IMR-90 (cell line): ENCODE data around the gene ADGRL3. TPM values are rescaled to one million over a fixed set of nuclear protein-coding genes. Genes with fewer than 3 reads are reported as not detected.

Source experiments
- ATAC-seq: fragments of 200-7000 bp; cut with Tn5 transposase; 2 replicates; pipeline ENCODE4 v1.9.1; 2020; ENCODE audit warnings: low read depth, mild to moderate bottlenecking, moderate library complexity
- BruUV-seq: library from RNA; stranded (reverse); fragments of 400-500 nt; replicated peaks from 2 replicates; lab custom pipeline; 2021; lab: Mats Ljungman, UMichigan
- CTCF ChIA-PET: fragments of 300-600 bp; formaldehyde crosslinking; extraction: SDS; loops from one replicate; lab custom pipeline; 2021; ENCODE audit warnings: antibody characterized with exemption; lab: Yijun Ruan, JAX
- POLR2A ChIA-PET: fragments of 300-600 bp; sonication (Branson Sonifier 250); formaldehyde crosslinking; loops from one replicate; lab custom pipeline; 2022; ENCODE audit warnings: antibody characterized with exemption; ENCODE audit not compliant: unreplicated experiment; lab: Charles Lee
- DNase-seq: peaks from one replicate; pipeline ENCODE4 v3.0.0; 2013
- H2AFZ ChIP-seq: replicated peaks from 2 replicates; pipeline ENCODE3; 2013; ENCODE audit warnings: low read length, mild to moderate bottlenecking; ENCODE audit not compliant: poor library complexity
- H2AK5ac ChIP-seq: 2 replicates; pipeline ENCODE4 v1.6.1; 2013; ENCODE audit warnings: low read depth, low read length, inconsistent platforms
- H2AK9ac ChIP-seq: replicated peaks from 2 replicates; pipeline ENCODE3; 2013; ENCODE audit warnings: mild to moderate bottlenecking, low read depth, low read length, moderate library complexity; ENCODE audit not compliant: poor library complexity
- H2BK120ac ChIP-seq: 2 replicates; pipeline ENCODE4 v1.6.1; 2013; ENCODE audit warnings: low read depth, low read length, inconsistent platforms
- H2BK15ac ChIP-seq: 3 replicates; pipeline ENCODE4 v1.6.1; 2013; ENCODE audit warnings: low read depth, low read length, inconsistent platforms
- H2BK20ac ChIP-seq: 2 replicates; pipeline ENCODE4 v1.6.1; 2013; ENCODE audit warnings: low read depth, mild to moderate bottlenecking, inconsistent platforms, low read length, moderate library complexity
- H2BK5ac ChIP-seq: 2 replicates; pipeline ENCODE4 v1.6.1; 2013; ENCODE audit warnings: mild to moderate bottlenecking, low read depth, low read length, inconsistent platforms; ENCODE audit not compliant: poor library complexity, severe bottlenecking
- H3K14ac ChIP-seq: replicated peaks from 2 replicates; pipeline ENCODE4 v1.6.1; 2013; ENCODE audit warnings: low read depth, low read length, inconsistent platforms
- H3K18ac ChIP-seq: 2 replicates; pipeline ENCODE4 v1.6.1; 2013; ENCODE audit warnings: low read depth, low read length, control low read depth
- H3K23ac ChIP-seq: 2 replicates; pipeline ENCODE4 v1.6.1; 2013; ENCODE audit warnings: low read depth, low read length, inconsistent platforms
- H3K27ac ChIP-seq: 2 replicates; pipeline ENCODE4 v1.5.1; 2013; ENCODE audit warnings: mild to moderate bottlenecking, control low read depth, low read length; ENCODE audit not compliant: insufficient read depth
- H3K27me3 ChIP-seq: 2 replicates; pipeline ENCODE4 v1.6.1; 2013; ENCODE audit warnings: low read length; ENCODE audit not compliant: control insufficient read depth, insufficient read depth
- H3K36me3 ChIP-seq: 2 replicates; pipeline ENCODE4 v1.6.1; 2013; ENCODE audit warnings: low read length, mixed read lengths; ENCODE audit not compliant: control insufficient read depth, insufficient read depth
- H3K4ac ChIP-seq: 2 replicates; pipeline ENCODE4 v1.6.1; 2013; ENCODE audit warnings: low read depth, low read length, inconsistent platforms
- H3K4me1 ChIP-seq: 2 replicates; pipeline ENCODE4 v1.6.1; 2013; ENCODE audit warnings: low read length, mixed read lengths; ENCODE audit not compliant: control insufficient read depth, insufficient read depth
- H3K4me2 ChIP-seq: 2 replicates; pipeline ENCODE4 v1.6.1; 2013; ENCODE audit warnings: low read depth, mild to moderate bottlenecking, control low read depth, low read length, moderate library complexity
- H3K4me3 ChIP-seq: 2 replicates; pipeline ENCODE4 v1.5.1; 2013; ENCODE audit warnings: low read depth, mild to moderate bottlenecking, control low read depth, low read length, moderate library complexity; ENCODE audit not compliant: insufficient read depth
- H3K56ac ChIP-seq: 2 replicates; pipeline ENCODE4 v1.6.1; 2013; ENCODE audit warnings: low read length, inconsistent platforms; ENCODE audit not compliant: insufficient read depth; ENCODE audit errors: extremely low read depth
- H3K79me1 ChIP-seq, 2 experiments: 2 replicates each; pipeline ENCODE4 v1.6.1; 2013; ENCODE audit warnings: low read length in 2 of 2, inconsistent platforms in 1 of 2, low read depth in 1 of 2
- H3K9ac ChIP-seq: 2 replicates; pipeline ENCODE4 v1.6.1; 2013; ENCODE audit warnings: low read depth, low read length, control low read depth
- H3K9me1 ChIP-seq: 2 replicates; pipeline ENCODE4 v1.6.1; 2013; ENCODE audit warnings: low read length, inconsistent platforms; ENCODE audit not compliant: insufficient read depth
- H3K9me3 ChIP-seq: 2 replicates; pipeline ENCODE4 v1.6.1; 2013; ENCODE audit warnings: low read length; ENCODE audit not compliant: control insufficient read depth, insufficient read depth
- H4K20me1 ChIP-seq: 2 replicates; pipeline ENCODE4 v1.6.1; 2013; ENCODE audit warnings: low read length, inconsistent platforms; ENCODE audit not compliant: insufficient read depth
- H4K5ac ChIP-seq: 2 replicates; pipeline ENCODE4 v1.6.1; 2013; ENCODE audit warnings: mild to moderate bottlenecking, low read depth, low read length, control low read depth
- H4K8ac ChIP-seq, 2 experiments: 2 replicates each; pipeline ENCODE4 v1.6.1; 2013; ENCODE audit warnings: low read depth in 2 of 2, low read length in 2 of 2, control low read depth in 1 of 2, inconsistent platforms in 1 of 2
- H4K91ac ChIP-seq: 2 replicates; pipeline ENCODE4 v1.6.1; 2013; ENCODE audit warnings: low read depth, low read length, inconsistent platforms; ENCODE audit not compliant: insufficient read depth
- CEBPB ChIP-seq: IDR thresholded peaks from 2 replicates; pipeline ENCODE4 v1.6.1; 2012; ENCODE audit warnings: low read depth, low read length, improper control_type of control experiment
- CHD1 ChIP-seq: IDR thresholded peaks from 2 replicates; pipeline ENCODE4 v1.6.1; 2012; ENCODE audit warnings: low read depth, low read length, improper control_type of control experiment
- MAFK ChIP-seq: IDR thresholded peaks from 2 replicates; pipeline ENCODE4 v1.6.1; 2012; ENCODE audit warnings: low read depth, low read length, improper control_type of control experiment
- MAZ ChIP-seq: IDR thresholded peaks from 2 replicates; pipeline ENCODE4 v1.6.1; 2012; ENCODE audit warnings: low read depth, mild to moderate bottlenecking, low read length, improper control_type of control experiment, moderate library complexity, borderline replicate concordance
- MXI1 ChIP-seq: IDR thresholded peaks from 2 replicates; pipeline ENCODE4 v1.6.1; 2012; ENCODE audit warnings: low read depth, mild to moderate bottlenecking, low read length, moderate library complexity, borderline replicate concordance
- NFE2L2 ChIP-seq: fragments of 150-350 bp; IDR thresholded peaks from 2 replicates; pipeline ENCODE4 v1.6.1; 2016; ENCODE audit warnings: low read depth, mild to moderate bottlenecking, low read length
- POLR2A ChIP-seq: IDR thresholded peaks from 2 replicates; pipeline ENCODE4 v1.6.1; 2012; ENCODE audit warnings: mild to moderate bottlenecking, low read depth, low read length
- RCOR1 ChIP-seq: IDR thresholded peaks from 2 replicates; pipeline ENCODE4 v1.6.1; 2012; ENCODE audit warnings: mild to moderate bottlenecking, low read length, improper control_type of control experiment; ENCODE audit not compliant: insufficient replicate concordance
- RFX5 ChIP-seq: IDR thresholded peaks from 2 replicates; pipeline ENCODE4 v1.8.0; 2012; ENCODE audit warnings: low read depth, mild to moderate bottlenecking, low read length, moderate library complexity
- SMC3 ChIP-seq: fragments of 150-350 bp; IDR thresholded peaks from 2 replicates; pipeline ENCODE4 v1.6.1; 2016; ENCODE audit warnings: low read depth, mild to moderate bottlenecking, antibody characterized with exemption, low read length, moderate library complexity
- USF2 ChIP-seq: fragments of 150-350 bp; IDR thresholded peaks from 2 replicates; pipeline ENCODE4 v1.6.1; 2017; ENCODE audit warnings: mild to moderate bottlenecking, antibody characterized with exemption, low read length, low read depth
- WGBS, 2 experiments: methylation state at CpG; one replicate each; pipeline versions ENCODE4 v1.1.5 to v1.1.7; 2013; ENCODE audit warnings: missing lambda C conversion rate in 2 of 2; ENCODE audit not compliant: insufficient read length in 1 of 2; ENCODE audit errors: extremely low coverage in 2 of 2; 5-methylcytosine and 5-hydroxymethylcytosine counted together
- dilution Hi-C: fragments of 300-500 bp; cut with HindIII; formaldehyde crosslinking; loops from one replicate; pipeline ENCODE4 v1.14.3; 2018; ENCODE audit warnings: low sequenced_read_pairs; ENCODE audit not compliant: unreplicated experiment
- in situ Hi-C: fragments of 300-500 bp; cut with MboI; formaldehyde crosslinking; loops from 3 replicates; pipeline ENCODE4 v1.14.3; 2019; ENCODE audit warnings: low sequenced_read_pairs, inconsistent platforms, mixed read lengths
- intact Hi-C: fragments of 100-400 bp; cut with micrococcal nuclease; formaldehyde crosslinking; loops from 2 replicates; pipeline ENCODE4 v1.10.0; 2022
- polyA plus RNA-seq, 3 experiments: library from polyadenylated mRNA; depleted of rRNA; stranded (reverse); fragments of >200 nt; gene quantifications; 2 replicates each; pipeline ENCODE4 v1.2.3, GENCODE V29; 2012; ENCODE audit warnings: low replicate concordance in 1 of 3
- total RNA-seq: library from RNA; depleted of rRNA; stranded (reverse); fragments of >200 nt; gene quantifications from 2 replicates; pipeline ENCODE4 v1.2.3, GENCODE V29; 2012
- TF ChIP-seq, protein P1 (sequence below): conservative IDR thresholded peaks from 2 replicates; pipeline ENCODE4 v1.5.1; 2012; ENCODE audit warnings: mild to moderate bottlenecking, low read depth, low read length, improper control_type of control experiment

ADGRL3 gene
- total and polyA plus RNA-seq, 2 of the 4 experiments (the other 2 are of a cell fraction): 0.46 to 2.5 TPM

DNA sequence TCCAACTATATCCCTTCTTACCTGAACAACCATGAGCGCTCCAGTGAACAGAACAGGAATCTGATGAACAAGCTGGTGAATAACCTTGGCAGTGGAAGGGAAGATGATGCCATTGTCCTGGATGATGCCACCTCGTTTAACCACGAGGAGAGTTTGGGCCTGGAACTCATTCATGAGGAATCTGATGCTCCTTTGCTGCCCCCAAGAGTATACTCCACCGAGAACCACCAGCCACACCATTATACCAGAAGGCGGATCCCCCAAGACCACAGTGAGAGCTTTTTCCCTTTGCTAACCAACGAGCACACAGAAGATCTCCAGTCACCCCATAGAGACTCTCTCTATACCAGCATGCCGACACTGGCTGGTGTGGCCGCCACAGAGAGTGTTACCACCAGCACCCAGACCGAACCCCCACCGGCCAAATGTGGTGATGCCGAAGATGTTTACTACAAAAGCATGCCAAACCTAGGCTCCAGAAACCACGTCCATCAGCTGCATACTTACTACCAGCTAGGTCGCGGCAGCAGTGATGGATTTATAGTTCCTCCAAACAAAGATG lies 870.2 kb downstream of the ADGRL3 start:
- ATAC-seq (no peak), DNase-seq (no peak)
- Histone ChIP-seq H2BK120ac (no peak overlapping the region), H2BK15ac (no peak overlapping the region), H3K56ac (no peak overlapping the region), H2BK20ac (no peak overlapping the region), H2BK5ac (no peak overlapping the region), H3K4me3 (no peak overlapping the region), H3K4ac (no peak overlapping the region), H3K36me3 (no peaks in the 10 kb centered on the region), H4K91ac (no peak overlapping the region), H4K20me1 (no peaks in the 10 kb centered on the region), H3K23ac (no peak overlapping the region), H3K9ac (no peak overlapping the region), H2AFZ (no peak overlapping the region), H3K27ac (no peak overlapping the region), H3K9me1 (no peaks in the 10 kb centered on the region), H2AK9ac (no peak overlapping the region), H3K9me3 (no peaks in the 10 kb centered on the region), H3K14ac (no peak overlapping the region), H3K4me2 (no peak overlapping the region), H2AK5ac (no peak overlapping the region), H3K79me1 (no peaks in the 10 kb centered on the region), H4K5ac (no peak overlapping the region), H3K27me3 (no peaks in the 10 kb centered on the region), H3K18ac (no peak overlapping the region), H4K8ac (no peak overlapping the region), H3K4me1 (no peaks in the 10 kb centered on the region)
- POLR2A ChIA-PET: no interaction called here
- no peak for TF ChIP-seq NFE2L2
- TF ChIP-seq SMC3: no peak
- no peak for TF ChIP-seq POLR2A
- no peak for TF ChIP-seq USF2
- no peak for TF ChIP-seq CEBPB
- TF ChIP-seq RFX5: no peak
- no peak for TF ChIP-seq MXI1
- no peak for TF ChIP-seq MAFK
- TF ChIP-seq, protein P1, sequence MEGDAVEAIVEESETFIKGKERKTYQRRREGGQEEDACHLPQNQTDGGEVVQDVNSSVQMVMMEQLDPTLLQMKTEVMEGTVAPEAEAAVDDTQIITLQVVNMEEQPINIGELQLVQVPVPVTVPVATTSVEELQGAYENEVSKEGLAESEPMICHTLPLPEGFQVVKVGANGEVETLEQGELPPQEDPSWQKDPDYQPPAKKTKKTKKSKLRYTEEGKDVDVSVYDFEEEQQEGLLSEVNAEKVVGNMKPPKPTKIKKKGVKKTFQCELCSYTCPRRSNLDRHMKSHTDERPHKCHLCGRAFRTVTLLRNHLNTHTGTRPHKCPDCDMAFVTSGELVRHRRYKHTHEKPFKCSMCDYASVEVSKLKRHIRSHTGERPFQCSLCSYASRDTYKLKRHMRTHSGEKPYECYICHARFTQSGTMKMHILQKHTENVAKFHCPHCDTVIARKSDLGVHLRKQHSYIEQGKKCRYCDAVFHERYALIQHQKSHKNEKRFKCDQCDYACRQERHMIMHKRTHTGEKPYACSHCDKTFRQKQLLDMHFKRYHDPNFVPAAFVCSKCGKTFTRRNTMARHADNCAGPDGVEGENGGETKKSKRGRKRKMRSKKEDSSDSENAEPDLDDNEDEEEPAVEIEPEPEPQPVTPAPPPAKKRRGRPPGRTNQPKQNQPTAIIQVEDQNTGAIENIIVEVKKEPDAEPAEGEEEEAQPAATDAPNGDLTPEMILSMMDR: no peak
- TF ChIP-seq CHD1: no peak
- TF ChIP-seq MAZ: no peak
- no peak for TF ChIP-seq RCOR1
- dilution Hi-C loops: no loop called here
- in situ Hi-C loops: no loop called here
- BruUV-seq: no TSS peak
- intact Hi-C loops: no loop called here
- CTCF ChIA-PET: interaction anchor here (0.7 kb wide), 1 partner anchor 195 kb away, joined by 4 read pairs; no protein-coding TSS in a partner anchor
- 50% methylated on average over 1 of the region's 14 CpGs; no CpG with 5 or more reads in 1 of the 2 experiments for WGBS, 2 experiments
